Thymus (tissue), 11 donors: ENCODE measurements around the gene PPP1R37. TPM values are rescaled to one million over a fixed set of nuclear protein-coding genes. Genes with fewer than 3 reads are reported as not detected.

Experiments used
- DNase-seq, 9 donors: peaks; one replicate each; pipeline ENCODE4 v3.0.0-alpha.2; 2013; ENCODE audit warnings: low spot score in 9 of 9, low read depth in 6 of 9, missing footprints in 1 of 9
- H3K27ac ChIP-seq, 2 donors: one replicate each; pipeline ENCODE4 v1.5.1; 2013; ENCODE audit warnings: control low read depth in 1 of 2, low read depth in 1 of 2, low read length in 1 of 2, mild to moderate bottlenecking in 1 of 2, moderate library complexity in 1 of 2
- H3K27me3 ChIP-seq, 2 donors: one replicate each; pipeline ENCODE4 v1.5.1; 2013; ENCODE audit warnings: low read length in 1 of 2; ENCODE audit not compliant: control insufficient read depth in 2 of 2, insufficient read depth in 1 of 2
- H3K36me3 ChIP-seq, 2 donors: one replicate each; pipeline ENCODE4 v1.5.1; 2013; ENCODE audit warnings: low read length in 1 of 2, mild to moderate bottlenecking in 1 of 2, moderate library complexity in 1 of 2; ENCODE audit not compliant: control insufficient read depth in 2 of 2, insufficient read depth in 2 of 2
- H3K4me1 ChIP-seq, 2 donors: one replicate each; pipeline ENCODE4 v1.5.1; 2013; ENCODE audit warnings: low read length in 2 of 2; ENCODE audit not compliant: control insufficient read depth in 2 of 2, insufficient read depth in 2 of 2
- H3K4me3 ChIP-seq, 2 donors: one replicate each; pipeline ENCODE4 v1.5.1; 2013; ENCODE audit warnings: low read length in 2 of 2, control low read depth in 1 of 2, mild to moderate bottlenecking in 1 of 2
- H3K9me3 ChIP-seq, 2 donors: one replicate each; pipeline ENCODE4 v1.5.1; 2013; ENCODE audit warnings: low read length in 1 of 2, mild to moderate bottlenecking in 1 of 2; ENCODE audit not compliant: control insufficient read depth in 2 of 2, insufficient read depth in 1 of 2
- WGBS: extraction: QIAGEN DNeasy Blood & Tissue Kit; methylation state at CpG from one replicate; pipeline ENCODE4 v1.1.7; 2013; 5-methylcytosine and 5-hydroxymethylcytosine counted together
- polyA plus RNA-seq: library from polyadenylated mRNA; stranded (reverse); fragments of 200-250 nt; gene quantifications from one replicate; pipeline ENCODE4 v1.2.3, GENCODE V29; 2013
- total RNA-seq: library from RNA; stranded (reverse); fragments of 120-200 nt; gene quantifications from one replicate; pipeline ENCODE4 v1.2.4, GENCODE V29; 2013
- donor health status: healthy.

The PPP1R37 gene
- total and polyA plus RNA-seq, 2 donors = 16.5 to 39.3 TPM

GRCh38 chr19:45068041-45068440 is 24.9 kb upstream of the PPP1R37 start:
- Histone ChIP-seq H3K27ac (no peak overlapping the region), H3K4me3 (no peak overlapping the region), H3K9me3 (no peaks in the 10 kb centered on the region), H3K27me3 (no peaks in the 10 kb centered on the region), H3K36me3 (peaks cover 61 to 88% of the 10 kb centered on the region in 2 donors), H3K4me1 (no peaks in the 10 kb centered on the region)
- DNase-seq = no peak
- WGBS = 92% methylated on average over 10 of the region's 10 CpGs

DNA sequence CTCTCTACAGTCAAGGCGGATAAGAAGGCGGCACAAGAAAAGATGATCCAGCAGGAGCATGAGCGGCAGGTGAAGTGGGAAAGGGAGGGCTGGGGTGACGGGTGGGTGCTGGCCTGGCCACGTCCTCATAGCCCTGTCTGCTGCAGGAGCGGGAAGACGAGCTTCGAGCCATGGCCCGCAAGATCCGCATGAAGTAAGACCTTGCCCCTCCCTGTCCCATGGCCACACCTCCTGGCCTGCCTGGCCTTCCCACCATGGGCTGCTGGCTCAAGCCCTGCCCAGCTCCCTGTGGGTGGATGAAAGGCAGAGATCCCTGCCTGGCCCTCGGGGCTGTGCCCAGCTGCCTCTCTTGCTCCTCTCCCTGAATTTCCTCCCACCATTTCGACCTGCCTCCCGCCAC is 23.9 kb upstream of the PPP1R37 start:
- 95% methylated on average over 13 of the region's 13 CpGs for WGBS

GRCh38 chr19:45070214-45070613 is 22.8 kb upstream of the PPP1R37 start:
- 95% methylated on average over 6 of the region's 6 CpGs for WGBS
- peaks cover 46 to 68% of the 10 kb centered on the region in 2 donors for H3K36me3 ChIP-seq
- H3K4me3 ChIP-seq = no peak overlapping the region
- no peaks in the 10 kb centered on the region for H3K4me1 ChIP-seq
- no peak overlapping the region for H3K27ac ChIP-seq
- peaks cover 4 to 9% of the 10 kb centered on the region in 2 donors for H3K27me3 ChIP-seq
- no peak for DNase-seq
- no peaks in the 10 kb centered on the region for H3K9me3 ChIP-seq

More for the DNA sequence above, 23.9 kb upstream of the PPP1R37 start:
- H3K9me3 ChIP-seq = no peaks in the 10 kb centered on the region
- DNase-seq = no peak
- H3K27me3 ChIP-seq = no peaks in the 10 kb centered on the region
- H3K4me3 ChIP-seq = no peak overlapping the region
- H3K4me1 ChIP-seq = no peaks in the 10 kb centered on the region
- no peak overlapping the region for H3K27ac ChIP-seq
- H3K36me3 ChIP-seq = peaks cover 51 to 78% of the 10 kb centered on the region in 2 donors

DNA sequence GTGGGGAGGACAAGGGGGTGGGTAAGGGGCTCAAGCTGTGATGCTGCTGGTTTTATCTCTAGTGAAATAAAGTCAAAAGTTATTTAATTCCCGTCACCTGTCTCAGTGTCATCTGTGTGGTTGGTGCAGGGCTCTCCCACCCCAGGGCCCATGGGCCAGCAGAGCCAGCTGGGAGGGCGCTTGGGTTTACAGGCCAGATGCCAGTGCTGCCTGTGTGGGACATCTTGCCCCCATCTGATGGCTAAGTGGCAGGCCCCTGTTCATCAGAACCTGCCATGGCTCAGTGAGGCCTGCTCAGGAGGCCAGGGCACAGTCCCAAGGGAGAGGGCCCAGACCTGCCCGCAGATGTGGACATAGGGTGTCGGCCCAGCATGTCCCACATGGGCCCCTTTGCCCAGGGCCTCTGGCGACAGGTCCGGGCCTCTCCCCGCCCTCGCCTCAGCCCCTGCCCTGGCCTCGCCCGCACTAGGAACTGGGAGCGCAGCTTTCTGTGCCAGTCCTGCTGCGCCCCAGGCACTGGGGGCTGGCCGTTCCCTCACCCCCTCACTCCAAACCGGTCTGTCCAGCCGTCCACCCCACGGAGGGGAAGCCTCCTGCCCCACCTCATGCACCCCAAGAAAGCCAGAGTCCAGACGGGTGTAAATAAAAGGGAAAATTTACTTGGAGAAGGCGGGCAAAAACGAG is 22.0 kb upstream of the PPP1R37 start:
- no peak overlapping the region for H3K27ac ChIP-seq
- H3K4me1 ChIP-seq = peaks cover 0 to 5% of the 10 kb centered on the region in 2 donors

DNA sequence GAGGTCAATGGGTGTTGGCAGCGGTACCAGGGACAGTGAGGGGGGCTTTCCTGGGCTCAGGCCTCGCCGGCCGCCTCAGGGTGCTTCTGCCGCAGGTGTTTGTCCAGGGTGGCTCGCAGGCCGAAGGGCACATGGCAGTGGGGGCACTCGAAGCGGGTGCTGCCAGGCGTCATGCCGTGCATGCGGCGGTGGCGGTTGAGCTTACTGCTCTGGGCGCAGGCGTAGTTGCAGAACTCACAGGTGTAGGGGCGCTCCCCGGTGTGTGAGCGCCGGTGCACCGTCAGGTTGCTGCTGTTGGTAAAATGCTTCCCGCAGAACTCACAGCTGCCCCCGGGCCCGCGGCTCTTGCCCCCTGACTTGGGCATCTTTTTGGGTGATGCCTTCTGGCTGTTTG is 21.4 kb upstream of the PPP1R37 start:
- Histone ChIP-seq H3K4me3 (no peak overlapping the region), H3K9me3 (no peaks in the 10 kb centered on the region), H3K36me3 (peaks cover 41 to 57% of the 10 kb centered on the region in 2 donors), H3K27ac (no peak overlapping the region), H3K27me3 (peaks cover 13 to 23% of the 10 kb centered on the region in 2 donors), H3K4me1 (peaks cover 3 to 7% of the 10 kb centered on the region in 2 donors)
- WGBS = 98% methylated on average over 25 of the region's 25 CpGs
- DNase-seq = no peak

More for the DNA sequence above, 22.0 kb upstream of the PPP1R37 start:
- WGBS = 96% methylated on average over 19 of the region's 19 CpGs
- DNase-seq = no peak
- peaks cover 9 to 17% of the 10 kb centered on the region in 2 donors for H3K27me3 ChIP-seq
- no peak overlapping the region for H3K4me3 ChIP-seq
- H3K36me3 ChIP-seq = peaks cover 42 to 60% of the 10 kb centered on the region in 2 donors
- H3K9me3 ChIP-seq = no peaks in the 10 kb centered on the region

- no peaks in the 10 kb centered on the region for H3K9me3 ChIP-seq
- WGBS = 97% methylated on average over 34 of the region's 34 CpGs
- H3K4me1 ChIP-seq = peaks cover 3 to 11% of the 10 kb centered on the region in 2 donors
- peaks cover 16 to 29% of the 10 kb centered on the region in 2 donors for H3K27me3 ChIP-seq
- no peak for DNase-seq
- H3K4me3 ChIP-seq = no peak overlapping the region
- H3K36me3 ChIP-seq = peaks cover 35 to 50% of the 10 kb centered on the region in 2 donors
- H3K27ac ChIP-seq = no peak overlapping the region
These were observed 20.8 kb upstream of the PPP1R37 start for GRCh38 chr19:45071969-45072790.

DNA sequence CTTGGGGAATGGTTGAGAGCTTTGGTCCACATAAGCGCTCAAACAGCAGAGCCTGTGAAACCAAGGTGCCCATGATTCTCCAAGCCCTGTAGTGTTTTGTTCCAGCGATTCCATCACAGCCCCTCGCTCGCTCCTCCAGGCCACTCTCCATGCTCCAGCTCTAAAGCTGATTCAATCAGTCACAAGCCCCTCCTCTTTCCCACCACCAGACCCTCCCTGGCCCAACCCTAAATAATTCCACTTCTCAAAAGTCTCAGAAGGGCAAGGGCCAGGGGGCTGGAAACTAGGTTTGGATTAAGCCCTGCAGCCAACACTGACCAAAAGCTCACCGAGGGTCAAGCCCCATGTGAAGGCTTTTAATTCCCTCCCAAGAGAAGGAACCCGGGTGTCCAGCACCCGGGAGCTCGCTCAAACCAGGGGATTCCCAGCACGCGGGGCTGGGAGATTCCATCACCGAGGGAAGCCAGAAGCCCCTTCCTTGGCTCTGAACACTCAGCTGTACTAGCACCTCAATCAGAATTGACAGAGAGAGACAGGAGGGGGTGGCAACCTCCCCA is 18.2 kb upstream of the PPP1R37 start:
- peaks cover 0 to 4% of the 10 kb centered on the region in 2 donors for H3K9me3 ChIP-seq
- peaks cover 18 to 35% of the 10 kb centered on the region in 2 donors for H3K27me3 ChIP-seq
- H3K4me1 ChIP-seq = peaks cover 8 to 19% of the 10 kb centered on the region in 2 donors
- peak overlapping the region; percentile 24 to 25 for H3K27ac ChIP-seq
- H3K4me3 ChIP-seq = no peak overlapping the region
- DNase-seq = no peak
- H3K36me3 ChIP-seq = peaks cover 16 to 24% of the 10 kb centered on the region in 2 donors
- 68% methylated on average over 11 of the region's 11 CpGs for WGBS

- Histone ChIP-seq H3K4me3 (peak overlapping the region; percentile 24 to 32), H3K36me3 (peaks cover 10 to 18% of the 10 kb centered on the region in 2 donors), H3K9me3 (peaks cover 0 to 4% of the 10 kb centered on the region in 2 donors), H3K4me1 (peaks cover 13 to 25% of the 10 kb centered on the region in 2 donors), H3K27ac (peak overlapping the region; percentile 24 to 60), H3K27me3 (peaks cover 18 to 35% of the 10 kb centered on the region in 2 donors)
- 3% methylated on average over 26 of the region's 26 CpGs for WGBS
- DNase-seq = peak in 1 of 9 donors; percentile 38
These were observed 17.5 kb upstream of the PPP1R37 start for GRCh38 chr19:45075301-45076028.
